ENCODE measurements around the gene PPWD1.
A peak's percentile ranks its signal among the peaks of the same experiment; 100 is the strongest.
"Not testable (repeated sequence)": the region's sequence is repeated elsewhere in the genome, so short reads cannot be mapped to it uniquely, and the experiment has no call there.

PPWD1 gene

GRCh38 chr5:65562731-65563701, at the start of gene PPWD1, which contains the start of gene CENPK:
PPWD1 (plus strand) TSS chr5:65563296; CDS start chr5:65563311, 15 bp downstream.
CENPK (minus strand) TSS chr5:65563168; CDS start chr5:65554907, 8,261 bp downstream.
- peak; percentile 85 to 92 (median 86) for DNase-seq

GRCh38 chr5:65525726-65526125, 37.4 kb upstream of the PPWD1 start:
- no peak for DNase-seq

GRCh38 chr5:65530904-65531303, 32.2 kb upstream of the PPWD1 start:
- no peak for DNase-seq

DNA sequence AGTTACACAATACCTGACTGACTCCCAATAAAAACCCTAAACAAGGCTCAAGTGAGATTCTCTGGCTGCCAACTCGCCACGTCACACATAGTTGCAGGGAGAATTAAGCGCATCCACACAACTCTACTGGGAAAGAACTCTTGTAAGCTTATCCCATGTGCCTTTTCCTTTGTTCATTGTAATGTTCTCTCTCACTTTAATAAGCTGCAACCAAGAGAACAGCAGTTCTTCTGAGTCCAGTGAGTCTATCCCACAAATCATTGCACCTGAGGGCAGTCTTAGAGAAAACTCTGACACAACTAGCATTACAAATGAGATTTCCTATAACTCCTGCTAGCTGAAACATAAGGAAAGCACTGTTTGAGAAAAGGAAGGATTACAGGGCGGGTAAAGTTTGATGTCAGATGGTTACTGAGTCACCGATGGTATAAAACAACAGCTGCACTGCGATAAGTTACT, 27.5 kb upstream of the PPWD1 start:
- no peak for DNase-seq

DNA sequence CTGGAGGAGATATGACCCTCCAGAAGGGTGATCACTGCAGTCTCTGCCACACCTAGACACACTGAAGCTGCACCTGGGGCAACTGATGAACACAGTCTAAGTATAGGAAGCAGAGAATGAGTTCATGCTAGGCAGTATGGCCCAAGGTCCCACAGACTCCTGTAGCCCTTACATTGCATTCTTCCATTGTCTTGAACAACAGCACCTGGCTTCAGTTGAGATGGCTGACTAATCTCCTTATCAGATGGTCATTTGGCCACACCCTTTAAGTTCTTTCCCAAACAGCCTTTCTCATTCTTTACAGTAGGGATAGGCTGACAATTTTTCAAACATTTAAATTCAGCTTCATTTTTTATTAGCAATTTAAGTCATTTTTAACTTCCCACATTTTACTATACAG, 23.3 kb upstream of the PPWD1 start:
- no peak for DNase-seq

- DNase-seq: no peak
These were observed 18.6 kb upstream of the PPWD1 start for GRCh38 chr5:65544473-65544872.

- DNase-seq: no peak
These were observed 17.0 kb upstream of the PPWD1 start for GRCh38 chr5:65546141-65546540.

DNA sequence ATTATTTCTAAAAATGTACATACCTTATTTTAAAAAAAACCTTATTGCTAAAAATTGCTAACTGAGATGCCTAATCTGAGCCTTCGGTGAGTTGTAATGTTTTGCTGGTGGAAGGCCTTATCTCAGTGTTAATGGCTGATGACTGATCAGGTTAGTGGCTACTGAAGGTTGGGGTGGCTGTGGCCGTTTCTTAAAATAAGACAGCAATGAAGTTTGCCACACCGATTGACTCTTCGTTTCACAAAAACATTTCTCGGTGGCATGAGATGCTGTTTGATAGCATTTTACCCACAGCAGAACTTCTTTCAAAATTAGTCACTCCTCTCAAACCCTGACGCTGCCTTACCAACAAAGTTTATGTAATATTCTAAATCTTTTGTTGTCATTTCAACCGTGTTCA, 14.8 kb upstream of the PPWD1 start:
- no peak for DNase-seq

- DNase-seq: no peak
These were observed 9.2 kb upstream of the PPWD1 start for GRCh38 chr5:65553941-65554340.

GRCh38 chr5:65555287-65555686, 7.8 kb upstream of the PPWD1 start:
- no peak for DNase-seq

DNA sequence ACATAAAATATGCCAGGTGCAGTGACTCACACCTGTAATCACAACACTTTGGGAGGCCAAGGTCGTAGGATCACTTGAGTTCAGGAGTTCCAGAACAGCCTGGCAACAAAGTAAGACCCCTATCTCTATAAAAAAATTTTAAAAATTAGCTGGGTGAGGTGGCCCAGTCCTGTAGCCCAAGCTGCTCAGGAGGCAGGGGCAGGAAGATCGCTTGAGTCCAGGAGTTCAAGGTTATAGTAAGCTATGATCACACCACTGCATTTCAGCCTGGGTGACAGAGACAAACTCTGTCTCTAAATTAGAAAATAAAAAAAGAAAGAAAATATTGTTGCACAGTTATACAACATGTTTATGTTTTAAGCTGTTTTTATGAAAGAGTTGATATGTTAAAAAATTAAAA, 6.9 kb upstream of the PPWD1 start:
- DNase-seq: no peak

DNA sequence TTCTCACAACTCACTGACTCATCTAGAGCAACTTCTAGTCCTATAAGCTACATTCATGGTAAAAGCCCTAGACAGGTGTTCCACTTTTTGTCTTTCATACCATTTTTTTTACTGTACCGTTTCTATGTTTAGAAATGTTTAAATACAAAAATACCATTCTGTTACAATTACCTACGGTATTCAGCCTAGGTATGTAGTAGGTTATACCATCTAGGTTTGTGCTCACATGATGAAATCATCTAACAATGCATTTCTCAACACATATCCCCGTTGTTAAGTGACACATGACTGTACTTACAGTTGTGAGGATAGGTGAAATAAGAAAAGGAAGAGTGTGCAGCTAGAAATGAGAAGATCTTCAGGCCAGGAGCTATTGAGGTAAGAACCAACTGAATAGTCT, 6.4 kb upstream of the PPWD1 start:
- no peak for DNase-seq

GRCh38 chr5:65563777-65564176, 681 bp downstream of the PPWD1 start:
- no peak for DNase-seq

DNA sequence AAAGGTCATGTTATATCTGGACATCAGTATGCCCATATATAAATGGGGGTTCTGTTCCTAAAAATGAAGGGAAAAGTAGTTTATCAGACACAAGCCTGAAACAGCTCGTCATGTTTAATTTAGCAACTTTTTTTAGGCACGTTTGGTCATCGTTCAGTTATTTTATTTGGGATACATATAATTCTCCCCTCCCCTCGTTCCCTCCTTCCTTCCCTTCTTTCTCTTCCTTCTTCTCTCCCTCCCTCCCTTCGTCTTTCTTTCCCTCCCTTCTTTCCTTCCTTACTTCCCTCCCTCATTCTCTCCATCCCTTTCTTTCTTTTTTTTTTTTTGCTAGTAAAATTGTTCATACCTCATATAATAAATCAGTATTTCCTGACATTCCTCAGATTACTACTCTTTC, 3.4 kb downstream of the PPWD1 start:
- no peak for DNase-seq

DNA sequence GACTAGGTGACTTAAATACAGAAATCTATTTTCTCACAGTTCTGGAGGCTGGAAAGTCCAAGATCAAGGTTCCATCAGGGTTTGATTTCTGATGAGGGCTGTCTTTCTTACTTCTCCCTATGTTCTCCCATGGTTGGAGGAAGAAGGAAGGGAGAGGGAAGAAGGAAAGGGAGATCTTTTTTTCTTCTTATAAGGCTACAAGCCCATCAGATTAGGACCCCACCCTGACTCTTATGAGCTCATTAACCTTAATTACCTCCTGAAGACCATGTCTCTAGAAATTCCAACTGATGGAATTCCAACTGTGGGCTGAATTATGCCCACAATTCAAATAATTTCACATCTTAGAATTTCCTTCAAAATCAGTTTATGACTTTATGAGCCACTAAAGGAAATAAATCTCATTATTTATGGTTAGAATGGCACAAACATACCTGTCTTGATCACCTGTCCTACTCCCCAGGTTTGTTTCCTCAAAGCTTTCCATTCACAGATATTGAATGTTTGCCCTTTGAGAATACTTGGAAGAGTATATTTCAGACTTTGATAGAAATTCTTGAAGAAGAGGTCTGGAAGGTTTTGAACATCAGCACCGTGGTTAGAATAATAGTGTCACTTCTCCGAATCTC, 7.6 kb downstream of the PPWD1 start:
- no peak for DNase-seq

GRCh38 chr5:65577141-65577540, 14.0 kb downstream of the PPWD1 start:
- DNase-seq: no peak

DNA sequence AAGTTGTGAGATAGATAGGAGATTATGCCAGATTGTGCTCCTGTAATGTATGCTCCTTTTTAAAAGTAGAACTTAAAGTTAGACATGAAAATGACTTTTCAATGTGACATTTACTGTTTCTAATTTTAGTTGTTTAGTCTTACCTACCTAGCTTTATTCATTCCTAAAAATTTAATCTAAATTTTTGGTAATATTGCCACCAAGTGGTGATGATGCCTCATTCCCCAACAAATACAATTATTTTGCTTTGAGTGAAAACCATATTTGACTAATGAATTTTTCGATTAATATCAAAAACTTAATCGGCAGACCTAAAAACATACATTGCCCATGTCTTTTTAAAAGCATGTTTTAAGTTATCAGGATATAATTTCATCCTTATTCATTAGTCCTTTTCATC, 25.6 kb downstream of the PPWD1 start:
- no peak for DNase-seq

- DNase-seq: not testable (repeated sequence)
These were observed 38.7 kb downstream of the PPWD1 start for GRCh38 chr5:65601761-65602160.

DNA sequence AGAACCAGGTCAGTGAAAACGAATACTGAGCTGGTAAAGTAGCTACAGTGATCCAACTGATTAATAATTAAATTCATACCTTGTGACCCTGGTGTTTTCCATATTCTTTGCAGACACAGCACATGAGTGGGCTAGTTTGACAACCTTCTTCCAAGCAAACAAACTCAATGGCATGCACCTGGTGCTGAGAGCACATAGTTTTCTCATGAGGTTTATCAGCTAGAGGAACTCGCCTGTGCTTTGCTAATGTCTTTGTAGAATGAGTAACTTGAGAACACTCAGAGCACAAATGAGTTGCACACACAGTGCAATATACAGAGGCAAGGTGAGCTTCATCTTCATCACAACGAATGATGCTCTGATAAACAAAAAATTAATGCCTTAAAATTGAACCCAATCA, 48.4 kb downstream of the PPWD1 start:
- no peak for DNase-seq

- no peak for DNase-seq
These were observed 49.3 kb downstream of the PPWD1 start for GRCh38 chr5:65612298-65612907.

GRCh38 chr5:65620021-65620420, 56.9 kb downstream of the PPWD1 start:
- no peak for DNase-seq

GRCh38 chr5:65621961-65622360, 58.9 kb downstream of the PPWD1 start:
- not testable (repeated sequence) for DNase-seq

DNA sequence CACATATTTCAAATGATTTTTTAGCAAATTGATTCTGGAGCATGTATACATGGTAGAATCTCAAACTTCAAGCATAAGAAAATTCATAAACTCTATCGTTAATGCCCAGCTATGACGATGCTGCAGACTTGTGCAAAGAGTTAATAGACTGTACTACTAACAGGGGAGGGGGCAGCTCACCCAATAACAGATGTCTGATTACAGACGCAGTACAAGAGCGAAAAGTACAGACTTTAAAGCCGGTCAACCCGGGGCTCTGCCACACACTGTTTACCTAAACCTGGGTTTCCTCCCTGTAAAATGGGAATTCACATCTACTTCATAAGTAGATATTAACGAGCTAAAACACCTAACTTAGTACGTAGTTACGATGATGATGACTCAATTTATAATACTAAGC, 60.4 kb downstream of the PPWD1 start:
- DNase-seq: no peak

Data from activated CD4-positive, CD25-positive, alpha-beta regulatory T cell (primary cell).